Subcutaneous abdominal adipose tissue (tissue), 5 donors: ENCODE data around the gene PAK6.

Experiments
- H3K27ac ChIP-seq: one replicate; pipeline ENCODE4 v1.7.0; 2013; ENCODE audit warnings: low read depth, mild to moderate bottlenecking, inconsistent platforms, low read length, moderate library complexity
- H3K27me3 ChIP-seq, 5 donors: one replicate each; pipeline ENCODE4 v1.7.0; 2013; ENCODE audit warnings: low read length in 5 of 5, inconsistent platforms in 1 of 5; ENCODE audit not compliant: control insufficient read depth in 5 of 5, insufficient read depth in 4 of 5
- H3K36me3 ChIP-seq, 5 donors: one replicate each; pipeline ENCODE4 v1.7.0; 2013; ENCODE audit warnings: low read length in 5 of 5; ENCODE audit not compliant: control insufficient read depth in 5 of 5, insufficient read depth in 5 of 5
- H3K4me1 ChIP-seq, 5 donors: one replicate each; pipeline ENCODE4 v1.7.0; 2013; ENCODE audit warnings: low read length in 5 of 5, mild to moderate bottlenecking in 3 of 5, moderate library complexity in 1 of 5; ENCODE audit not compliant: control insufficient read depth in 5 of 5, insufficient read depth in 5 of 5
- H3K4me3 ChIP-seq, 5 donors: one replicate each; pipeline ENCODE4 v1.7.0; 2013; ENCODE audit warnings: low read length in 5 of 5, low read depth in 1 of 5
- H3K9ac ChIP-seq, 5 donors: one replicate each; pipeline ENCODE4 v1.7.0; 2013; ENCODE audit warnings: low read length in 5 of 5, mild to moderate bottlenecking in 4 of 5, moderate library complexity in 3 of 5
- H3K9me3 ChIP-seq, 5 donors: one replicate each; pipeline ENCODE4 v1.7.0; 2013; ENCODE audit warnings: low read length in 5 of 5; ENCODE audit not compliant: control insufficient read depth in 5 of 5
- donor health status: healthy.
- donor health status: healthy.
- donor health status: healthy.
- donor health status: healthy.
- donor health status: healthy.

PAK6 gene

GRCh38 chr15:40290545-40290917, 51.7 kb downstream of the PAK6 start:
- Histone ChIP-seq H3K36me3 (peaks cover 0 to 43% (median 2%) of the 10 kb centered on the region in 5 donors), H3K4me3 (no peak overlapping the region), H3K9me3 (no peaks in the 10 kb centered on the region), H3K4me1 (peaks cover 0 to 27% (median 8%) of the 10 kb centered on the region in 5 donors), H3K27ac (no peak overlapping the region), H3K27me3 (peaks cover 4 to 17% (median 12%) of the 10 kb centered on the region in 5 donors), H3K9ac (no peak overlapping the region)

DNA sequence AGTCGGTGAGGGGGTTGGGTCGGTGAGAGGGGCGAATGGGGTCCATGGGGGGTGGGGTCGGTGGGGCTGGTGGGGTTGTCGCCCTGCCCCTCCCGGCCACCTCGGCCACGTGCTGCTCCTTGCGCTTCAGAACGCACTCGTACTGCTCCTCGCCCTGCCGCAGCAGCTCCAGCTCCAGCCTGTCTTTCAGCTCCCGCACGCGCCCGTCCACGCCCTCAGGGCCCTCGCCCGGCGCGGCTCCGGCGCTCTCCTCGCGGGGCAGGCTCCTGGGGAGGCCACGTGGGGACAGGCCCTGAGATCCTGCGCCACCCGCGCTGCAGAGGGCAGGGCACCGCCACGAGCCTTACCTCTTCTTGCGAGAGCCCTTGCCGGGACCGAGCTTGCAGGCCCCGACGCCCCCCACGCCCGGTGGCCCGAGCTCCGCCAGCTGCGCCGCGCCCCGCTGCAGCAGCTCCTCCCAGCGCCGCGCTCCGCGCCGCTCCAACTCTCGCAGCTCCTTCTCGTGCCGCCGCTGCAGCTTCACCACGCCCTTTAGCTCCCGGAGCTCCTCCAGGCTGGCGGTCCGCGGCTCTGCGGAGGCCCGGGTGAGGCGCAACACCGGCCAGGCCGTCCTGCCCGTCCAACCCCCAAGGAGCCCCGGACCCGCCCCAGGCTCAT, 52.2 kb downstream of the PAK6 start:
- peaks cover 0 to 22% (median 8%) of the 10 kb centered on the region in 5 donors for H3K4me1 ChIP-seq
- H3K27me3 ChIP-seq, result peaks cover 4 to 18% (median 12%) of the 10 kb centered on the region in 5 donors
- peak overlapping the region in 4 of 5 donors; percentile 32 to 58 (median 41) for H3K4me3 ChIP-seq
- peaks cover 0 to 48% (median 2%) of the 10 kb centered on the region in 5 donors for H3K36me3 ChIP-seq
- H3K27ac ChIP-seq, result no peak overlapping the region
- no peak overlapping the region for H3K9ac ChIP-seq
- no peaks in the 10 kb centered on the region for H3K9me3 ChIP-seq

- H3K27me3 ChIP-seq, result peaks cover 0 to 18% (median 8%) of the 10 kb centered on the region in 5 donors
- peaks cover 0 to 48% (median 2%) of the 10 kb centered on the region in 5 donors for H3K36me3 ChIP-seq
- no peak overlapping the region for H3K27ac ChIP-seq
- H3K9ac ChIP-seq, result no peak overlapping the region
- peaks cover 0 to 15% (median 8%) of the 10 kb centered on the region in 5 donors for H3K4me1 ChIP-seq
- H3K4me3 ChIP-seq, result no peak overlapping the region
- no peaks in the 10 kb centered on the region for H3K9me3 ChIP-seq
Measured at GRCh38 chr15:40292246-40292645, 53.4 kb downstream of the PAK6 start.

- no peaks in the 10 kb centered on the region for H3K9me3 ChIP-seq
- no peak overlapping the region for H3K4me3 ChIP-seq
- H3K4me1 ChIP-seq, result peaks cover 0 to 15% (median 8%) of the 10 kb centered on the region in 5 donors
- H3K27me3 ChIP-seq, result peaks cover 0 to 18% (median 8%) of the 10 kb centered on the region in 5 donors
- peaks cover 0 to 55% (median 3%) of the 10 kb centered on the region in 5 donors for H3K36me3 ChIP-seq
- no peak overlapping the region for H3K9ac ChIP-seq
- H3K27ac ChIP-seq, result no peak overlapping the region
Measured at GRCh38 chr15:40293006-40293405, 54.1 kb downstream of the PAK6 start.

DNA sequence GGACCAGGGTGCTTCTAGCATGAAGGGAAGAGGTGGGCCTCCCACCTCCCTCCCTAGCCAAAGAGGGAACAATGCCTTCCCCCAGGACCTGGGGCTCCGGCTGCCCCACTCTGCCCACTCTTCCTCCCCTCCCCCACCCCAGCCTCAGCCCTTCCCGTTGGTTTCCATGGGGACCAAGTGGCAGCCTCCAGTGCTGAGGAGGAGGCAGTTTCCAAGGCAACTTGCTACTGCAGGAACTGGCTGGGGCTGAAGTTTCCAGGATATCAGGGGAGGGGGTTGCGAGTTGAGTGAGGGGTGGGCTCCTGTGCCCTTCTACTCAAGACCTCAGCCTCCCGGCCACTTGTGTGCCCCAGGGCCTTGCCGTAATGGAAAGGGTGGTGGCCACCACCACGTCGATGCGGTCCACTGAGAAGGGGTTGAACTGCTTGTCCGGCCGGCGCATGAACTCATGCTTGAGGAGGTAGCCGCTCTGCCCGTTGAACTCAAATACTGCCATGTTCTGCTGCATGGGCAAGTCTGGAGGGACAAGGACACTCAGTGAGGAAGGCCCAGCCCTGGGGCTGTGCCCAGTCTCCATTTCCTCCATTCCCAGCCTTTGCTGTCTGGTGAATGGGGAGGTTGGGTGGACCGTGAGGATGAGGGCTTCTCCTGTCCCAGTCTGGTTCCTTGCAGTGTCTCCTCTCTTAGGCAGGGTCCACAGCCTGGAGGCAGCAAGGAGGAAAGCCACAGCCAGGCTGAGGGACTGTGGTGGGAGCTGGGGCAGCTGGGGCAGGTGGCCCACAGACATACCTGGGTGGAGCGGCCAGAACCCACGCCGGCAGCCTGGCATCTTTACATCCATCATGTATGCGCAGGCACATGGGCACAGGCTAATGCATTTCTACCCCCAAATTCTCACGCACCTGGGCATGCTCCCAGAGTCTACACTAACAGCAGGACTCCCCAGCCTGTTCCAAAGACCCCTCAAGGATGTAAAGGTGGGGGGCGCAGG, 55.3 kb downstream of the PAK6 start:
- Histone ChIP-seq H3K9me3 (peaks cover 0 to 5% (median 0%) of the 10 kb centered on the region in 5 donors), H3K27ac (no peak overlapping the region), H3K36me3 (peaks cover 0 to 57% (median 3%) of the 10 kb centered on the region in 5 donors), H3K4me3 (no peak overlapping the region), H3K4me1 (peaks cover 2 to 15% (median 8%) of the 10 kb centered on the region in 5 donors), H3K9ac (no peak overlapping the region), H3K27me3 (peaks cover 0 to 18% (median 5%) of the 10 kb centered on the region in 5 donors)

DNA sequence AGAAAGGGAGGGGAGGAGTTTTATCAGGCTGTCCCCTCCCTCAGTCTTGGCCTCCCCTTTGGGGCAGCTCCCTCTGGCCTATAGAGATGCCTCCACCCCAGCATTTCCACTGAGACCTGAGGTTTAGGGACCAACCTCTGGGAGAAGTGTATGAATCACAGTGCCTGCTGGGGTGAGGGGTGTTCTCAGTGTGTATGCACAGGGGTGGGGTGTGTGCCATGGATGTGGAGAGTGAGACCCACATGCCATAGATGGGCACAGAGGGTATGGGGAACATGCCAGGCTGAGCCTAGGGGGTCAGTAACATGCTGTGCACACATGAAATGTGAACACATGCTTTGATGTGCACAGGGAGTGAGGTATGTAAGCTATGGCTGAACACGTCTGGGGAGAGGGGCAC, 56.4 kb downstream of the PAK6 start:
- Histone ChIP-seq H3K4me1 (peaks cover 2 to 15% (median 8%) of the 10 kb centered on the region in 5 donors), H3K9me3 (peaks cover 0 to 9% (median 2%) of the 10 kb centered on the region in 5 donors), H3K36me3 (peaks cover 0 to 49% (median 3%) of the 10 kb centered on the region in 5 donors), H3K27me3 (peaks cover 0 to 18% (median 3%) of the 10 kb centered on the region in 5 donors), H3K27ac (no peak overlapping the region), H3K9ac (no peak overlapping the region), H3K4me3 (no peak overlapping the region)

DNA sequence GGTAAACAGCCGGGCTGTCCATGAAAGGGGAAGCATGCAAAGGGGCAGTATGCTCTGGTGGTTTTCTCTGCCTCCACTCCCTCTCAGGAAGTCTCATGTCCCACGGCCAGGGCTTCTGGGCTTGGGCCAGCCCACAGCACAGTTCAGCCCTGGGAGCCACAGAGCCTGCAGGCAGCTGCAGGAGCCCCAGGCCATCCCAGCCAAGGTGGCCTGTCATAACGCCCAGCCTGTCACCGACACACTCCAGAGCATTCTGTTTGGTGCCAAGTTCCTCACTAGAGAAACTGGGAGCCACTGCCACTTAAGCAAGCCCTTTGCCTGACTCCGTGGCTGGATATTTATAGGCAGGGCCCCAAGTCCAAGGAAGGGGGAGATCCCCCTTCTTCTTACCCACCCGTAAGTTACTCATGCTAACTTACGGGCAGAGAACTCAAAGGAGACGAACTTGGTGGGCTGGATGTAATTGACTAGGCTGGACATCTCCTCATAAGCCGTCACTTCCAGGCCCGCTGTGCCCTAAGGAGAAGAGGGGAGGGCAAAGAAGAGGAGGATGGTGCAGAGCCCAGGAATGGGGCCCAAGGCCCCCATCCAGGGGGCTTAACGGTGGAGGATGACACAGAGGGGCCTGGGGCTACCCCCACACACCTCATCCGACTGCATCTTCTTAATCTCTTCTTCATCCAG, 57.2 kb downstream of the PAK6 start:
- no peak overlapping the region for H3K4me3 ChIP-seq
- peaks cover 2 to 16% (median 5%) of the 10 kb centered on the region in 5 donors for H3K4me1 ChIP-seq
- H3K27me3 ChIP-seq, result peaks cover 0 to 18% (median 6%) of the 10 kb centered on the region in 5 donors
- no peak overlapping the region for H3K9ac ChIP-seq
- peaks cover 4 to 12% (median 5%) of the 10 kb centered on the region in 5 donors for H3K9me3 ChIP-seq
- H3K27ac ChIP-seq, result no peak overlapping the region
- H3K36me3 ChIP-seq, result peaks cover 0 to 48% (median 3%) of the 10 kb centered on the region in 5 donors

DNA sequence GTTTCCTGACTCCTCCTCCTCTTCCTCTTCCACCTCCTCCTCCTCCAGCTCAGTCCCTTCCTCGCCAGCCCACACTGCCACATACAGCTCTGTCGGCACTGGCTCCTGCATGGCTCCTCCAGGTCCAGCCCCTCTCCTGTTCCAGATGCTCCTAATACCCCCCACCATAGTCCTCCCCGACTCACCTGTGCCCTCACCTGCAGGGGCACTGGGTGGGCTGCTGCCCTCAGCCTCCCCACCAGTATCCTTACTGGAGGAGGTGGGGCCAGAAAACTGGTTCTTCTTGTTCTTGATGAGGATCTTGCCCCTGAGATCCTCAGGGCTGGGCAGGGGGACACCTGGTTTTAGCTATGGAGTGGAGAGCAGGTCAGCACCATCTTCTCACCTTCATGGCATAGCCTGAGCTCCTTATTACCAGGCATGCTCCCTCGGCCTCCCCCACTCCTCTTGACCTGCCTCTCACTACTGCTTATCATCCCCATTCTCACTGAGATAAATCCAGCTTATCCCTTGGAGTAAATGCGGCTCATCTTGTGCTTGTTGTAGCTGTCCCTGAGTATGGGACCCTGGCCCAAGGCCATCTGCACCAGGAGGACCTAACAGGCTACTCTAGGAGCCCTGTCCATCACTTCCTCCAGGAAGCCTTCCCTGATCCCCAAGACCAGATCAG, 57.8 kb downstream of the PAK6 start:
- Histone ChIP-seq H3K36me3 (peaks cover 0 to 45% (median 3%) of the 10 kb centered on the region in 5 donors), H3K9ac (no peak overlapping the region), H3K27ac (no peak overlapping the region), H3K4me3 (no peak overlapping the region), H3K9me3 (peaks cover 4 to 12% (median 5%) of the 10 kb centered on the region in 5 donors), H3K4me1 (peaks cover 0 to 17% (median 0%) of the 10 kb centered on the region in 5 donors), H3K27me3 (peaks cover 0 to 17% (median 7%) of the 10 kb centered on the region in 5 donors)

GRCh38 chr15:40297356-40297755, 58.5 kb downstream of the PAK6 start:
- Histone ChIP-seq H3K36me3 (peaks cover 0 to 44% (median 3%) of the 10 kb centered on the region in 5 donors), H3K27ac (no peak overlapping the region), H3K4me3 (no peak overlapping the region), H3K27me3 (peaks cover 0 to 13% (median 7%) of the 10 kb centered on the region in 5 donors), H3K9ac (no peak overlapping the region), H3K9me3 (peaks cover 4 to 12% (median 5%) of the 10 kb centered on the region in 5 donors), H3K4me1 (peaks cover 0 to 19% (median 0%) of the 10 kb centered on the region in 5 donors)
